Measurements from ENCODE around the gene MYL2. TPM values are rescaled to one million over a fixed set of nuclear protein-coding genes. Genes with fewer than 3 reads are reported as not detected.

MYL2 gene
- total and polyA plus RNA-seq, 10 of the 15 experiments (the other 5 are each of a cell fraction or from before 2014, with no cell fraction given), result 0.08 to 1.8 (median 0.57) TPM; not detected in 1

DNA sequence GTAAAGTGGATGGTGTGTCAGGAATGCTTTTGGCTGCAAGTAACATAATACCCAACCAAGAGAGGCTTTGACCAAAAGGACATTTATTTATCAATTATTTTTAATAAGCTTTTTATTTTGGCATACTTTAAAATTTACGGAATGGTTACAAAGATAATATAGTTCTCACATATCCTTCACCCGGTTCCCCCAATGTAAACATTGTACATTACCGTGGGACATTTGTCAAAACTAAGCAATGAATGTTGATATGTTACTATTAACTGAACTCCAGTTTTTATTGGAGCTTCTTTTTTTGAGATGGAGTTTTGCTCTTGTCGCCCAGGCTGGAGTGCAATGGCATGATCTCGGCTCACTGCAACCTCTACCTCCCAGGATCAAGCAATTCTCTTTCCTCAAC is 50.6 kb downstream of the MYL2 start:
- no peaks in the 10 kb centered on the region for H3K4me1 ChIP-seq (ENCODE audit: control insufficient read depth, insufficient read depth, low read length)
- ChIA-PET POLR2A (no interaction called here), SMC1A (ENCODE audit: uncharacterized antibody, unreplicated experiment) (no interaction called here), RAD21 (ENCODE audit: unreplicated experiment) (no interaction called here), CTCF (no interaction called here)
- no peak overlapping the region for H3K27ac ChIP-seq (ENCODE audit: control insufficient read depth, insufficient read depth)
- no peak overlapping the region for H2AFZ ChIP-seq (ENCODE audit: control insufficient read depth, low read depth, low read length)
- BruUV-seq (replicated peaks), result no TSS peak
- no peaks in the 10 kb centered on the region for H3K9me3 ChIP-seq (replicated peaks; ENCODE audit: control insufficient read depth, insufficient read depth, low read length)
- 52% methylated on average over 5 of the region's 5 CpGs for WGBS (ENCODE audit: insufficient coverage, insufficient replicate concordance, low lambda C conversion rate, missing lambda C conversion rate)
- H3K4me3 ChIP-seq, result no peak overlapping the region
- no peaks in the 10 kb centered on the region for H3K36me3 ChIP-seq (ENCODE audit: control insufficient read depth in 2 of 2, insufficient read depth in 2 of 2, low read length in 1 of 2)
- no peak for DNase-seq (ENCODE audit: low read depth, low spot score)
- H4K20me1 ChIP-seq (ENCODE audit: control insufficient read depth, insufficient read depth), result no peaks in the 10 kb centered on the region
- no peak for FAIRE-seq
- no peaks in the 10 kb centered on the region; a peak in 2 of 4 replicates for H3K27me3 ChIP-seq (replicated peaks in 1 of 2; ENCODE audit: control insufficient read depth in 2 of 2, insufficient read depth in 2 of 2, low read length in 1 of 2)
- H3K4me2 ChIP-seq (ENCODE audit: control insufficient read depth, insufficient read depth), result no peak overlapping the region
- no peaks in the 10 kb centered on the region for H3K79me2 ChIP-seq (ENCODE audit: control insufficient read depth, insufficient read depth, low read length)
- in situ Hi-C loops (cut with MboI) (no loop called here), intact Hi-C loops (cut with micrococcal nuclease; ENCODE audit: unreplicated experiment) (no loop called here)
- no peak overlapping the region for H3K9ac ChIP-seq (ENCODE audit: control insufficient read depth, insufficient read depth, low read length)
- ATAC-seq, result no peak
- no peak for TF ChIP-seq ZZZ3 (IDR thresholded peaks at IDR 0.05; ENCODE audit: control insufficient read depth, insufficient read length, low read depth)
- TF ChIP-seq E2F4 (IDR thresholded peaks at IDR 0.05; ENCODE audit: low read depth, low read length), result no peak
- no peak for TF ChIP-seq SRF (IDR thresholded peaks at IDR 0.05; ENCODE audit: low read depth in 2 of 2, low read length in 2 of 2)
- TF ChIP-seq CREM (IDR thresholded peaks at IDR 0.05; ENCODE audit: low read depth), result no peak
- no peak for TF ChIP-seq IRF3 (IDR thresholded peaks at IDR 0.05)
- no peak for TF ChIP-seq TBL1XR1 (IDR thresholded peaks at IDR 0.05; ENCODE audit: low read depth, low read length)
- no peak for TF ChIP-seq HDAC6 (IDR thresholded peaks at IDR 0.05; ENCODE audit: unreplicated experiment)
- TF ChIP-seq TCF12 (IDR thresholded peaks at IDR 0.05; ENCODE audit: low read depth, low read length), result no peak
- TF ChIP-seq MYB (IDR thresholded peaks at IDR 0.05; ENCODE audit: borderline replicate concordance, low read depth, low read length), result no peak
- TF ChIP-seq ZNF622 (IDR thresholded peaks at IDR 0.05), result no peak
- TF ChIP-seq, protein P1, sequence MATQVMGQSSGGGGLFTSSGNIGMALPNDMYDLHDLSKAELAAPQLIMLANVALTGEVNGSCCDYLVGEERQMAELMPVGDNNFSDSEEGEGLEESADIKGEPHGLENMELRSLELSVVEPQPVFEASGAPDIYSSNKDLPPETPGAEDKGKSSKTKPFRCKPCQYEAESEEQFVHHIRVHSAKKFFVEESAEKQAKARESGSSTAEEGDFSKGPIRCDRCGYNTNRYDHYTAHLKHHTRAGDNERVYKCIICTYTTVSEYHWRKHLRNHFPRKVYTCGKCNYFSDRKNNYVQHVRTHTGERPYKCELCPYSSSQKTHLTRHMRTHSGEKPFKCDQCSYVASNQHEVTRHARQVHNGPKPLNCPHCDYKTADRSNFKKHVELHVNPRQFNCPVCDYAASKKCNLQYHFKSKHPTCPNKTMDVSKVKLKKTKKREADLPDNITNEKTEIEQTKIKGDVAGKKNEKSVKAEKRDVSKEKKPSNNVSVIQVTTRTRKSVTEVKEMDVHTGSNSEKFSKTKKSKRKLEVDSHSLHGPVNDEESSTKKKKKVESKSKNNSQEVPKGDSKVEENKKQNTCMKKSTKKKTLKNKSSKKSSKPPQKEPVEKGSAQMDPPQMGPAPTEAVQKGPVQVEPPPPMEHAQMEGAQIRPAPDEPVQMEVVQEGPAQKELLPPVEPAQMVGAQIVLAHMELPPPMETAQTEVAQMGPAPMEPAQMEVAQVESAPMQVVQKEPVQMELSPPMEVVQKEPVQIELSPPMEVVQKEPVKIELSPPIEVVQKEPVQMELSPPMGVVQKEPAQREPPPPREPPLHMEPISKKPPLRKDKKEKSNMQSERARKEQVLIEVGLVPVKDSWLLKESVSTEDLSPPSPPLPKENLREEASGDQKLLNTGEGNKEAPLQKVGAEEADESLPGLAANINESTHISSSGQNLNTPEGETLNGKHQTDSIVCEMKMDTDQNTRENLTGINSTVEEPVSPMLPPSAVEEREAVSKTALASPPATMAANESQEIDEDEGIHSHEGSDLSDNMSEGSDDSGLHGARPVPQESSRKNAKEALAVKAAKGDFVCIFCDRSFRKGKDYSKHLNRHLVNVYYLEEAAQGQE (IDR thresholded peaks at IDR 0.05; ENCODE audit: low read depth, low read length), result no peak
- TF ChIP-seq GATAD2B (conservative IDR thresholded peaks at IDR 0.05; ENCODE audit: low read depth), result no peak
- no peak for TF ChIP-seq ZNF592 (IDR thresholded peaks at IDR 0.05)
- no peak for TF ChIP-seq STAT3 (IDR thresholded peaks at IDR 0.05; ENCODE audit: low read depth, low read length)

Measured in GM12878 (cell line).